HG03175 (cell line): ENCODE data around the gene C9orf85.
"Not testable (repeated sequence)": the region's sequence is repeated elsewhere in the genome, so short reads cannot be mapped to it uniquely, and the experiment has no call there.

ENCODE experiments used
- ATAC-seq: cut with Tn5 transposase; IDR thresholded peaks from one replicate; pipeline ENCODE4 v1.9.1; 2021; ENCODE audit warnings: mild to moderate bottlenecking, moderate library complexity; ENCODE audit not compliant: unreplicated experiment

Gene C9orf85

DNA sequence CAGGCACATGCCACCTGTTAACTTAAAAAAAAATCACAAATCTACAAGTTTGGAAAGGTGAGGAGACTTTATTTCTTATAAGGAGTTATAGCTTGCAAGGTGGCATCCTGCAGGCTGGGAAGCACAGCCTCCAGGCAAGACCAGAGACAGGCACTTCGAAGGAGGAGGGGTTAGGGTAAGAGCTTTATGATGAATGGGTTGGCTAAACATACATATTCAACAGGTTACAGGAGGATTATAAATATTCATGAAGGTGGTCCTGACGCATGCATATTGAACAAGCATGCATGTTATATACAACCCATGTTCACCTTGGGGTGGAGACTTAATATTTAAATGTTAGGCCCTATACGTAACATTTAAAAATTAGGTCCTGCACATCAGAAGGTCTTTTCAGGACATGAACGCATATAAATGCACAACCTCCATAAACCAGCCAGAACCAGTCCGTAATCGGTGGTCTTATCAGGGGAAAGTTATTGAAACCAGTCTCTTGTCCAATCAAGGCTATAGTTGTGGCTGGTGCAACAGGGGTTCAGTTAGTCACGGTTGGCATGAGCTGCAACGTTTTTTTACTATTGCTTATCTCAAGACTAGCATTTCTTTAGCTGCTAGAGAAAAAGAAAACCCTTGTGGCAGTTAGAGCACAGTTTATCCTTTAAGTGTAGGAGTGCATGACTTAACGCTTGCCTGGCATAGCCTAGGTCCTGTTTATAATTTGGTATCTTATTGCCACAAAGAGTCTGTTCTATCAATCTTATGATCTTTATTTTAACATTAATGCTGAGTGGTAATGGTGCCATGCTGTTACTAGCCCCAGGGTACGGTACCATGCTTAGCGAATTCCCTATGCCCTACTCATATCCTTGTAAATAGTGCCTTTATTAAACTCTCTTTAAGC, 76.3 kb downstream of the C9orf85 start:
- no peak for ATAC-seq

DNA sequence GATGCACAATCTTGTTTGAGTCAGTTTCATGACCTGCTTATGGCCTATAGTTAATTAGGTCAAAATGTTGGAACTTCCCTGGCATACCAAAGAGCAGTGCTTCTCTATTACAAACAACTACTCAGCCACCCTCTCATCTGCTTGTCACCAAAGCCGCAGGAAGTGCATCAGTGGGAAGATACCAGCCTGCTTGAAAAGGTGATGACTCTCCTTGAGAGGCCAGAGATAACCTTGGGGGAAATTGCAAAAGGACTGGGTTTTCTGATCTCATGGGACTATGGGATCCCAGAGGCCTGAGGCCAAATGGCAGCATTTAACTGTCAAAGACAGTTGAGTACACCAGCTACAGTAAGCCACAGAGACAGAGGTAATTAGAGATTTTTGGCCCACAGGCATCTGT, 79.0 kb downstream of the C9orf85 start:
- ATAC-seq: no peak

DNA sequence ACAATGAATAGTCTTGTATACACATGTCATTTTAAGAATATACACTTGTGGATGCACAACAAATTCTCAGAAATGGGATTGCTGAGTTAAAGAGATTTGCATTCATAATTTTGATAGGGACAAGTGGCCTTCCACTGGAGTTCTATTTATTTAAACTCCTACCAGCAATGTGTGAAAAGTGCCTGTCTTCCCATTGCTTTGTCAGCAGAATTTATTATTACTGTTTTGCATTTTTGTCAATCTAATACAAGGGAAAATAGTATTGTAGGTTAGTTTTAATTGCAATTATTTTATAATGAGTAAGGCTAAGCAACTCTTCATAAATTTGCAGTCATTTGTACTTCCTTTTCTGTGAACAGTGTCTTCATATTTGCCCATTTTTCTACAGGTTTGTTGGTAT, 94.0 kb downstream of the C9orf85 start:
- no peak for ATAC-seq

DNA sequence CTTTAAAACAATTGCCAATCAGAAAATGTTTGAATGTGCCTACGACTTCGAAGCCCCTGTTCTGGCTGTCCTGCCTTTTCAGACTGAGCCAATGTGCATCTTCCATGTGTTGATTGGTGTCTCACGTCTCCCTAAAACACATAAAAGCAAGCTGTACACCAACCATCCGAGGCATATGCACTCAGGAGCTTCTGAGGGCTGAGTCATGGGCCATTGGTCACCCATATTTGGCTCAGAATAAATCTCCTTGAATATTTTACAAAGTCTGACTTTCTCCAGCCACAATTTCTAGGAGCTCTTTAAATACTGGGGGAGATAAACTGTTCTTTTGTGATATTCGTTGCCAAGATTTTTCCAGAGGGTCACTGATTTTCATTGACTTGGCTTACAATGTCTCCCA, 95.1 kb downstream of the C9orf85 start:
- ATAC-seq: no peak

DNA sequence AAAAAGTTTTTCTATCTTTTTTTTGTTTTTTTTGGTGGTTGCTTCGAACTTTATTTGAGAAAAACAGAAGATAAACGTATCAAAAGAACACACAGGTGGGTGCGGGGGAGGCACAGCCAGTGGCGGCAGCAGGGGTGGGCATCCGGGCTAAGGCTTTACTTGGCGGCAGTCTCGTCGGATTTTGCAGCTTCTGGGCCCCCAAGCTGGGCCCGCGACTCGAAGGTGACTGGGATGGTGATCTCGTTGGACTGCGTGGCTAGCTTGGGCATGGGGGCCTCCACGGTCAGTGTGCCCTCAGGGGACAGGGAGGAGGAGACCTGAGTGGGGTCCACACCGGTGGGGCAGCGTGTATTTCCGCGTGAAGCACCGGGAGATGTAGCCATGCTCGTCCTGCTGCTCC, 96.3 kb downstream of the C9orf85 start:
- not testable (repeated sequence) for ATAC-seq

DNA sequence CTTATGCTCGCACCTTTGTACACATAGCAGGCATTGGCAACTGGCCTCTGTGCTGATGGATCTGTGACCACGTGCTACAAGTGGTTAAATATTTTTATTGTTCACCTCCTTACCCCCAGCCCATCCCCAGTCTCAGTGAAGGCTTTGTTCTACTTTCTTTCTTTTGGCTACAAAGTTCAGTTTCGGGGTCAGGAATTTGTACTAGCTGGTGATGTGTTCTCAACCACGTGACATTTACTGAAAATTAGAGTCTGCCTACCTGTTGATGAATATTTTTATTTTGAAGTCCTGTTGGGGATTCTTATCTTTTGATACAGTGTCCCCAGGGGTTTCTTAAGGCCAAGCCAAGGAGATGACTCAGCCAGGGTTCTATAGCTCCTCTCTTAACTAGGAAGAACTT, 101.2 kb downstream of the C9orf85 start:
- no peak for ATAC-seq

DNA sequence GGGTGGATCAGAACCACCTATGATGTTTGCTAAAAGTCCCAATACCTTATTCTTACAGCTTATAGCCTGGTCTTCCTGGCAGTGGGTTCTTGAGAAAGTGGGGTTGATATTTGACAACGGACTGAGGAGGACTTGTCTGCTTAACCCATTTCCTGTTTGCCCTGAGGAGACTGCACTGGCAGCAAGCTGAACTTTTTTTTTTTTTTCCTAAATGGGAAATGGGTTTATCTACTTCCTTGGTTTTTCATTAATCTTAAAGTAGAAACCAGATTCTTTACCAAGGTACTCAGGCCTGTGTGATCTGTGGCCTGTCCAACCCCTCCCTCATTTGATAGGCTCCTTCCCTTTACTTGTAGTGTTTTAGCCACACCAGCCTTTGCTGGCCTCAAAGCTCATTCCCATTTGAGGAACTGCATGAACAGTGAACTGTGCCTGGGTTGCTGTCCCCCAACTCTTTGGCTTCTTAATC, 101.9 kb downstream of the C9orf85 start:
- ATAC-seq: no peak

DNA sequence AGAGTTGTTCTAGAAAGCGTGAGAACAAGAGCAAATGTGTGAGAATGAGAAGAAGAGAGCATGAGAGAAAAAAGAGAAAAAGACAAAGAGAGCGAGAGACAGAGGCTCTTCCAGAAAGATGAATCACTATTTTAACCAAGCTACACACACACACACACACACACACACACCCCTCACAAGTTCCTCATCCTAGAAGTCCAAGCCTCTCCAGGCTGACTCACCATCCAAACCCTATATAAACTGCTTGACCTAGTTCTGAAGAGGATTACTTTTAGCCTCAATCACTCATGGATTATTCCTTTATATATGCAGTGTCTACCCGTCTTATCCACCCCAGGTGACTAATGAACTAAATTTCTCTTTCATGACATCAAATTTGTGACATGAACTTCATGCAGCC, 111.4 kb downstream of the C9orf85 start:
- ATAC-seq: no peak
